Memory B cell (primary cell): ENCODE results near the gene SSTR5.
"Not testable (repeated sequence)": the region's sequence is repeated elsewhere in the genome, so short reads cannot be mapped to it uniquely, and the experiment has no call there.

Source experiments
- ATAC-seq: fragments of 150-1000 bp; cut with Tn5 transposase; 2 replicates; pipeline ENCODE4 v1.10.0; 2021; ENCODE audit warnings: low read depth, mild to moderate bottlenecking, moderate library complexity
- DNase-seq, 2 donors: peaks; one replicate each; pipeline ENCODE4 v3.0.0; 2022; ENCODE audit warnings: low spot score in 2 of 2
- H3K27ac Mint-ChIP-seq: one replicate; pipeline ENCODE4 v1.8.0; 2022; ENCODE audit warnings: mild to moderate bottlenecking, moderate library complexity, mixed read lengths
- H3K27me3 Mint-ChIP-seq: one replicate; pipeline ENCODE4 v1.8.0; 2022; ENCODE audit warnings: mixed read lengths
- H3K36me3 Mint-ChIP-seq: one replicate; pipeline ENCODE4 v1.8.0; 2022; ENCODE audit warnings: mild to moderate bottlenecking, mixed read lengths
- H3K4me1 Mint-ChIP-seq: one replicate; pipeline ENCODE4 v1.8.0; 2022; ENCODE audit warnings: mixed read lengths
- H3K4me3 Mint-ChIP-seq: one replicate; pipeline ENCODE4 v1.8.0; 2022; ENCODE audit warnings: mild to moderate bottlenecking, moderate library complexity, mixed read lengths
- H3K9me3 Mint-ChIP-seq: one replicate; pipeline ENCODE4 v1.8.0; 2022; ENCODE audit warnings: mixed read lengths

The SSTR5 gene

GRCh38 chr16:1072526-1073261, at the start of gene SSTR5:
Gene SSTR5 (plus strand): TSS chr16:1072747. CDS start chr16:1078869, 6,122 bp downstream.
- H3K27ac Mint-ChIP-seq: no peak within 1 kb of the TSS
- peaks cover 3% of the 10 kb centered on the region for H3K9me3 Mint-ChIP-seq
- H3K27me3 Mint-ChIP-seq: peaks cover 18% of the 10 kb centered on the region
- ATAC-seq (no peak), DNase-seq (no peak)
- no peaks in the 10 kb centered on the region for H3K4me1 Mint-ChIP-seq
- H3K36me3 Mint-ChIP-seq: peaks cover 4% of the 10 kb centered on the region
- H3K4me3 Mint-ChIP-seq: no peak within 1 kb of the TSS

DNA sequence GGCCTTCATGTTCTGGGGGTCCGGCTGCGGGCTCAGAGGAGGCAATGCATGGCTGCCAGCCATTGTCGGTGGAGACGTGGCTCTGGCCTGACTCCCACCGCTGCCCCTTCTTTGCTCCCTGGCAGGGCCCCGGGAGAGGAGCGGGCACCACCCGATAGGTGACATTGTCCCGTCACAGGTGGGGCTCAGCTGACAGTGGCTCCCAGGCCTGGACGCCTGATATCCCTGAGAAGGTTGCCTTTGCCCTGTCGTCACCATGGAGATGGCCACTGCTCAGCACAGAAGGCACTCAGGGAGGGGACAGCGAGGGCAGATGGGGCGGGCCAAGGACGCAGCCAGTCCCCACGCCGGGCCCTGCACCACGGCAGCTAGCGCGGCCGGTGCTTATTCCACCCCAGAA, 48.4 kb upstream of the SSTR5 start:
- Mint-ChIP-seq H3K27me3 (no peaks in the 10 kb centered on the region), H3K27ac (no peak overlapping the region), H3K4me3 (no peak overlapping the region), H3K36me3 (no peaks in the 10 kb centered on the region), H3K9me3 (no peaks in the 10 kb centered on the region), H3K4me1 (no peaks in the 10 kb centered on the region)
- ATAC-seq (no peak), DNase-seq (no peak)

GRCh38 chr16:1025183-1025809, 47.3 kb upstream of the SSTR5 start:
- H3K27ac Mint-ChIP-seq, H3K4me3 Mint-ChIP-seq, H3K36me3 Mint-ChIP-seq, H3K4me1 Mint-ChIP-seq, DNase-seq, H3K27me3 Mint-ChIP-seq, ATAC-seq, H3K9me3 Mint-ChIP-seq: not testable (repeated sequence)

GRCh38 chr16:1026057-1026783, 46.3 kb upstream of the SSTR5 start:
- Mint-ChIP-seq H3K4me3 (no peak overlapping the region), H3K9me3 (no peaks in the 10 kb centered on the region), H3K27me3 (peaks cover 1% of the 10 kb centered on the region), H3K27ac (no peak overlapping the region), H3K36me3 (peaks cover 1% of the 10 kb centered on the region), H3K4me1 (no peaks in the 10 kb centered on the region)
- DNase-seq (no peak), ATAC-seq (no peak)

- Mint-ChIP-seq H3K4me1 (no peaks in the 10 kb centered on the region), H3K9me3 (no peaks in the 10 kb centered on the region), H3K27me3 (peaks cover 1% of the 10 kb centered on the region), H3K4me3 (no peak overlapping the region), H3K27ac (no peak overlapping the region), H3K36me3 (peaks cover 1% of the 10 kb centered on the region)
- DNase-seq: no peak
- no peak for ATAC-seq
These were observed 45.6 kb upstream of the SSTR5 start for GRCh38 chr16:1026784-1027500.

DNA sequence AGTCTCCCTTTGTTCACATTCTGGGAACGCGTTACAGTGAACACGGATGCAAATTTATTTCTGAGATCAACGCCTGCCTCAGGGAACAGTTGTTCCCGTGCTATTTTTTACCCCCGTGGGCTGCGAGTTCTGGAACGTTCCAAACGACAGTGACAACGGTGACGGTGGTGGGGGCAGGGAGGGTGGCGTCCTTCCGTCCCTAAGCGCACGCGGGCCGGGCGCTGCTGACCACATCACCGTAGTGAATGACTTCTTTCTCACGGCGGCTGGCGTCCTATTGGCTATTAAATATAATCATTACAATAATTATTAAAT, 45.1 kb upstream of the SSTR5 start:
- no peak overlapping the region for H3K27ac Mint-ChIP-seq
- no peaks in the 10 kb centered on the region for H3K9me3 Mint-ChIP-seq
- peaks cover 1% of the 10 kb centered on the region for H3K36me3 Mint-ChIP-seq
- H3K4me3 Mint-ChIP-seq: no peak overlapping the region
- ATAC-seq (no peak), DNase-seq (no peak)
- no peaks in the 10 kb centered on the region for H3K4me1 Mint-ChIP-seq
- H3K27me3 Mint-ChIP-seq: peaks cover 1% of the 10 kb centered on the region

- H3K4me1 Mint-ChIP-seq: no peaks in the 10 kb centered on the region
- ATAC-seq (no peak), DNase-seq (no peak)
- H3K36me3 Mint-ChIP-seq: peaks cover 1% of the 10 kb centered on the region
- H3K4me3 Mint-ChIP-seq: no peak overlapping the region
- no peak overlapping the region for H3K27ac Mint-ChIP-seq
- peaks cover 1% of the 10 kb centered on the region for H3K27me3 Mint-ChIP-seq
- no peaks in the 10 kb centered on the region for H3K9me3 Mint-ChIP-seq
These were observed 44.5 kb upstream of the SSTR5 start for GRCh38 chr16:1028056-1028455.

GRCh38 chr16:1028524-1029258, 43.9 kb upstream of the SSTR5 start:
- ATAC-seq (no peak), DNase-seq (no peak)
- no peaks in the 10 kb centered on the region for H3K4me1 Mint-ChIP-seq
- H3K4me3 Mint-ChIP-seq: no peak overlapping the region
- H3K9me3 Mint-ChIP-seq: no peaks in the 10 kb centered on the region
- peaks cover 1% of the 10 kb centered on the region for H3K36me3 Mint-ChIP-seq
- no peak overlapping the region for H3K27ac Mint-ChIP-seq
- H3K27me3 Mint-ChIP-seq: peaks cover 1% of the 10 kb centered on the region

DNA sequence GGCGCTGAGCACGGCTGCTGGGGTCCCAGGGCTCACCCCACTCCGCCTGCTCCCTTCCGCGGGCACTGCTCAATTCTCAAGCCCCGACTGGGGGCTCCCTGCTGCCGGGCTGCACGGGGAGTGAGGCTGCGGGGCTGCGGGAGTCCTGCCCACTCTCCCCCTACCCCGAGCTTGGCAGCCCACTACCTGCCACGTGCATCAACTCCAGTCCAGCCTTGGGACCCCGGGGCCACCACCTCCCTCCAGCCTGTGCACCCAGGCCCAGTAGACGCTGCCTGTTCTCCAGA, 43.3 kb upstream of the SSTR5 start:
- peaks cover 1% of the 10 kb centered on the region for H3K36me3 Mint-ChIP-seq
- ATAC-seq: no peak
- no peaks in the 10 kb centered on the region for H3K9me3 Mint-ChIP-seq
- peaks cover 1% of the 10 kb centered on the region for H3K27me3 Mint-ChIP-seq
- H3K27ac Mint-ChIP-seq: no peak overlapping the region
- DNase-seq: no peak
- no peaks in the 10 kb centered on the region for H3K4me1 Mint-ChIP-seq
- H3K4me3 Mint-ChIP-seq: no peak overlapping the region

- no peaks in the 10 kb centered on the region for H3K4me1 Mint-ChIP-seq
- H3K27ac Mint-ChIP-seq: no peak overlapping the region
- peaks cover 1% of the 10 kb centered on the region for H3K27me3 Mint-ChIP-seq
- no peak for DNase-seq
- no peak overlapping the region for H3K4me3 Mint-ChIP-seq
- no peaks in the 10 kb centered on the region for H3K9me3 Mint-ChIP-seq
- H3K36me3 Mint-ChIP-seq: peaks cover 1% of the 10 kb centered on the region
- no peak for ATAC-seq
These were observed 42.1 kb upstream of the SSTR5 start for GRCh38 chr16:1030473-1030901.

GRCh38 chr16:1031666-1032065, 40.9 kb upstream of the SSTR5 start:
- no peak for ATAC-seq

GRCh38 chr16:1032607-1033006, 39.9 kb upstream of the SSTR5 start:
- Mint-ChIP-seq H3K27me3 (peaks cover 1% of the 10 kb centered on the region), H3K9me3 (no peaks in the 10 kb centered on the region), H3K4me1 (no peaks in the 10 kb centered on the region), H3K36me3 (peaks cover 1% of the 10 kb centered on the region), H3K27ac (no peak overlapping the region), H3K4me3 (no peak overlapping the region)
- ATAC-seq: no peak
- no peak for DNase-seq

More at GRCh38 chr16:1031666-1032065, 40.9 kb upstream of the SSTR5 start:
- H3K36me3 Mint-ChIP-seq: peaks cover 1% of the 10 kb centered on the region
- H3K27me3 Mint-ChIP-seq: peaks cover 1% of the 10 kb centered on the region
- no peaks in the 10 kb centered on the region for H3K4me1 Mint-ChIP-seq
- no peak overlapping the region for H3K4me3 Mint-ChIP-seq
- no peaks in the 10 kb centered on the region for H3K9me3 Mint-ChIP-seq
- DNase-seq: no peak
- H3K27ac Mint-ChIP-seq: no peak overlapping the region

DNA sequence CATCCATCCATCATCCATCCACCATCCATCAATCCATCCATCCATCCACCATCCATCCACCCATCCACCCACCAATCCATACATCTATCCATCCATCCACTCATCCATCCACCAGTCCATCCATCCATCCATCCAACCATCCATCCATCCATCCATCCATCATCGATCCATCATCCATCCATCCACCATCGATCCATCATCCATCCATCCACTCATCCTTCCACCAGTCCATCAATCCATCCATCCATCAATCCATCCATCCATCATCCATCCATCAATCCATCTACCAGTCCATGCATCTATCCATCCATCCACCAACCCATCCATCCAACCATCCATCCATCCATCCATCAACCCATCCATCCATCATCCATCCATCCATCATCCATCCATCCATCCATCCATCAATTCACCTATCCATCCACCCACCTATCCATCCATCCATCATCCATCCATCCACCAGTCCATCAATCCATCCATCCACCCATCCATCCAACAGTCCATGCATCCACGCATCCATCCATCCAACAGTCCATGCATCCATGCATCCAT, 39.3 kb upstream of the SSTR5 start:
- no peaks in the 10 kb centered on the region for H3K4me1 Mint-ChIP-seq
- DNase-seq (no peak), ATAC-seq (no peak)
- H3K4me3 Mint-ChIP-seq: no peak overlapping the region
- no peak overlapping the region for H3K27ac Mint-ChIP-seq
- H3K27me3 Mint-ChIP-seq: peaks cover 2% of the 10 kb centered on the region
- H3K9me3 Mint-ChIP-seq: no peaks in the 10 kb centered on the region
- H3K36me3 Mint-ChIP-seq: peaks cover 1% of the 10 kb centered on the region
